HG03521 (cell line): Measurements from ENCODE around the gene GLMN.
A peak's percentile ranks its signal among the peaks of the same experiment; 100 is the strongest.

Source experiments
- ATAC-seq: cut with Tn5 transposase; IDR thresholded peaks from one replicate; pipeline ENCODE4 v1.9.1; 2021; ENCODE audit warnings: mild to moderate bottlenecking, moderate library complexity; ENCODE audit not compliant: unreplicated experiment

Gene GLMN

GRCh38 chr1:92298573-92299476 is at the start of gene GLMN, which contains the start of gene RPAP2:
Gene GLMN (minus strand): TSS chr1:92298987. CDS start chr1:92297999, 988 bp downstream.
Gene RPAP2 (plus strand): TSS chr1:92299059. CDS start chr1:92299074, 15 bp downstream.
- ATAC-seq = peak; percentile 97

GRCh38 chr1:92346866-92347640 is 48.3 kb upstream of the GLMN start:
- no peak for ATAC-seq

GRCh38 chr1:92343061-92343460 is 44.3 kb upstream of the GLMN start:
- ATAC-seq = no peak

- no peak for ATAC-seq
Observed at GRCh38 chr1:92342401-92342800, 43.6 kb upstream of the GLMN start.

GRCh38 chr1:92340154-92340553 is 41.4 kb upstream of the GLMN start:
- ATAC-seq = no peak

GRCh38 chr1:92333668-92334067 is 34.9 kb upstream of the GLMN start:
- no peak for ATAC-seq

GRCh38 chr1:92329347-92330129 is 30.8 kb upstream of the GLMN start:
- no peak for ATAC-seq

- no peak for ATAC-seq
Observed at GRCh38 chr1:92327794-92328193, 29.0 kb upstream of the GLMN start.

GRCh38 chr1:92326681-92327080 is 27.9 kb upstream of the GLMN start:
- ATAC-seq = no peak

GRCh38 chr1:92324784-92325183 is 26.0 kb upstream of the GLMN start:
- ATAC-seq = no peak

GRCh38 chr1:92323473-92324453 is 25.0 kb upstream of the GLMN start:
- ATAC-seq = no peak

GRCh38 chr1:92317836-92318493 is 19.2 kb upstream of the GLMN start:
- ATAC-seq = no peak

GRCh38 chr1:92315766-92316599 is 17.2 kb upstream of the GLMN start:
- no peak for ATAC-seq

GRCh38 chr1:92314024-92314423 is 15.2 kb upstream of the GLMN start:
- no peak for ATAC-seq

GRCh38 chr1:92310185-92310597 is 11.4 kb upstream of the GLMN start:
- ATAC-seq = no peak

- ATAC-seq = no peak
Observed at GRCh38 chr1:92307980-92308379, 9.2 kb upstream of the GLMN start.

- ATAC-seq = no peak
Observed at GRCh38 chr1:92306020-92306419, 7.2 kb upstream of the GLMN start.

GRCh38 chr1:92301021-92301420 is 2.2 kb upstream of the GLMN start:
- no peak for ATAC-seq
